Astrocyte (in vitro differentiated cells and primary cell): ENCODE measurements around the gene TMIE. TPM values are rescaled to one million over a fixed set of nuclear protein-coding genes. Genes with fewer than 3 reads are reported as not detected.

ENCODE experiments used
- DNase-seq: peaks from one replicate; pipeline ENCODE4 v3.0.0-alpha.2; 2010; ENCODE audit warnings: low read depth
- FAIRE-seq: peaks from 2 replicates; lab custom pipeline; 2011; peaks lifted over from hg19 to GRCh38; lab: Jason Lieb, UNC
- H2AFZ ChIP-seq: 2 replicates; pipeline ENCODE4 v1.6.0; 2012; ENCODE audit warnings: low read depth, low read length, inconsistent platforms
- H3K27ac ChIP-seq: 2 replicates; pipeline ENCODE4 v1.5.1; 2011; ENCODE audit warnings: low read depth, low read length, inconsistent platforms
- H3K27me3 ChIP-seq: 2 replicates; pipeline ENCODE4 v1.6.0; 2011; ENCODE audit warnings: low read length, inconsistent platforms; ENCODE audit not compliant: insufficient read depth
- H3K36me3 ChIP-seq: 2 replicates; pipeline ENCODE4 v1.5.1; 2011; ENCODE audit warnings: low read length, inconsistent platforms; ENCODE audit not compliant: insufficient read depth
- H3K4me1 ChIP-seq: 2 replicates; pipeline ENCODE4 v1.5.1; 2011; ENCODE audit warnings: low read length, inconsistent platforms; ENCODE audit not compliant: insufficient read depth
- H3K4me2 ChIP-seq: 2 replicates; pipeline ENCODE4 v1.6.0; 2012; ENCODE audit warnings: low read length, inconsistent platforms
- H3K4me3 ChIP-seq: 2 replicates; pipeline ENCODE4 v1.5.1; 2011; ENCODE audit warnings: low read depth, mild to moderate bottlenecking, low read length, inconsistent platforms; ENCODE audit not compliant: insufficient read depth
- H3K79me2 ChIP-seq: 2 replicates; pipeline ENCODE4 v1.6.0; 2012; ENCODE audit warnings: mild to moderate bottlenecking, low read length, inconsistent platforms; ENCODE audit not compliant: insufficient read depth
- H3K9ac ChIP-seq: 2 replicates; pipeline ENCODE4 v1.6.0; 2012; ENCODE audit warnings: mild to moderate bottlenecking, low read length, inconsistent platforms
- H3K9me3 ChIP-seq: 2 replicates; pipeline ENCODE4 v1.5.1; 2012; ENCODE audit warnings: low read depth, mild to moderate bottlenecking, low read length, inconsistent platforms; ENCODE audit not compliant: insufficient read depth
- H4K20me1 ChIP-seq: 2 replicates; pipeline ENCODE4 v1.6.0; 2012; ENCODE audit warnings: low read length, inconsistent platforms; ENCODE audit not compliant: insufficient read depth
- H3K27ac Mint-ChIP-seq: one replicate; pipeline ENCODE4 v1.8.0; 2021; ENCODE audit warnings: mild to moderate bottlenecking, mixed read lengths; ENCODE audit not compliant: unreplicated experiment
- H3K27me3 Mint-ChIP-seq: one replicate; pipeline ENCODE4 v1.8.0; 2021; ENCODE audit warnings: low read depth, mixed read lengths; ENCODE audit not compliant: unreplicated experiment
- H3K36me3 Mint-ChIP-seq: one replicate; pipeline ENCODE4 v1.8.0; 2021; ENCODE audit warnings: low read depth, mixed read lengths; ENCODE audit not compliant: unreplicated experiment
- H3K4me1 Mint-ChIP-seq: one replicate; pipeline ENCODE4 v1.8.0; 2021; ENCODE audit warnings: low read depth, mixed read lengths; ENCODE audit not compliant: unreplicated experiment
- H3K4me3 Mint-ChIP-seq: one replicate; pipeline ENCODE4 v1.8.0; 2021; ENCODE audit warnings: mild to moderate bottlenecking, moderate library complexity, mixed read lengths; ENCODE audit not compliant: unreplicated experiment
- H3K9me3 Mint-ChIP-seq: one replicate; pipeline ENCODE4 v1.8.0; 2021; ENCODE audit warnings: mild to moderate bottlenecking, mixed read lengths; ENCODE audit not compliant: unreplicated experiment
- EZH2 ChIP-seq: IDR thresholded peaks from 2 replicates; pipeline ENCODE4 v1.6.1; 2012; ENCODE audit warnings: mild to moderate bottlenecking, low read length, inconsistent platforms; ENCODE audit not compliant: insufficient read depth
- total RNA-seq: library from RNA; stranded (reverse); gene quantifications from 2 replicates; pipeline ENCODE4 v1.2.1, GENCODE V29; 2021
- TF ChIP-seq, protein P1 (sequence below): IDR thresholded peaks from 2 replicates; pipeline ENCODE4 v1.5.1; 2011; ENCODE audit warnings: low read depth, mild to moderate bottlenecking, inconsistent platforms, low read length, moderate library complexity; ENCODE audit not compliant: insufficient read depth

Gene TMIE
- total RNA-seq, 1 donor from 2014 or later, result 0.34 TPM

DNA sequence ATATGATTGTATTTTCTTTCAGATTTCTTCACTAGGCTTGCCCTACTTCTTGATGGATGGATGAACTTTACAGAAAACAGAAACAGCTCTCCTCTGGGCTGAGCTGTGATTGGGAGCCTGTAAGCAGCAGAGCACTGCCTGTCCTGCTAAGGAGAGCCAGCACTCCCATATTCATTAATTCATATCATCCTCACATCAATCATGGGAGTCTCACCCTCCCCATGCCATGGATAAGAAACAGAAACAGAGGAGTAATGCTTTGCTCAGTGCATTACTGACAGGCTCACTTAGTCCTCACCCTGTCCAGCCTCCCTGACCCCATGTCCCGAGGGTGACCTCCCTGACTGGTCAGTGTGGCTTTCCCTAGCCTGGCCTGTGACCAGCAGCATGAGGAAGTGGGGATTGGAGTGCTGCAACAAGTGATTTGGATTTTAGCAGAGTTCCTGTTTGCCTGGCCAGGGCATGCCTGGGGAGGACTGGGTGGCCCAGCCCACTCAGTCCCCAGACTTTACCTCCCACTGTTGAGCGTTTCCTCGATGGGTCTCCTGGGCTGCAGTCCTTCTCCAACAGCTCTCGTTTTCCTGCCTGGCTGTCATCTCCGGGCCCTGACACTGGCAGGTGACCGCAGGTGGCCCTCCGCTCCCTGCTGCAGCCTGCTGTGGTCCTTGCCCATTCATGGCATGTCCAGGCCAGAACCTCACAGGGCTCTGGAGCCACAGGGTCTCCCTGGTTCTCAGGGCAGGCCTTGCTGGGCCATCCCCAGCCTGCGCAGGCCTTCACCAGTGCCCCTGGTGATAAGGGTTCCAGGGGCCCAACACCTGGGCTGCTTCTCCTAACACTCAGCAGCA, 1.3 kb upstream of the TMIE start:
- no peak overlapping the region for H3K4me3 Mint-ChIP-seq
- Histone ChIP-seq H3K27ac (no peak overlapping the region), H2AFZ (no peak overlapping the region), H3K36me3 (no peaks in the 10 kb centered on the region), H3K4me2 (no peak overlapping the region), H3K27me3 (peaks cover 18% of the 10 kb centered on the region), H3K9ac (no peak overlapping the region), H3K4me1 (no peaks in the 10 kb centered on the region), H3K9me3 (no peaks in the 10 kb centered on the region), H3K79me2 (no peaks in the 10 kb centered on the region), H4K20me1 (no peaks in the 10 kb centered on the region), H3K4me3 (no peak overlapping the region)
- TF ChIP-seq EZH2, result no peak
- TF ChIP-seq, protein P1, sequence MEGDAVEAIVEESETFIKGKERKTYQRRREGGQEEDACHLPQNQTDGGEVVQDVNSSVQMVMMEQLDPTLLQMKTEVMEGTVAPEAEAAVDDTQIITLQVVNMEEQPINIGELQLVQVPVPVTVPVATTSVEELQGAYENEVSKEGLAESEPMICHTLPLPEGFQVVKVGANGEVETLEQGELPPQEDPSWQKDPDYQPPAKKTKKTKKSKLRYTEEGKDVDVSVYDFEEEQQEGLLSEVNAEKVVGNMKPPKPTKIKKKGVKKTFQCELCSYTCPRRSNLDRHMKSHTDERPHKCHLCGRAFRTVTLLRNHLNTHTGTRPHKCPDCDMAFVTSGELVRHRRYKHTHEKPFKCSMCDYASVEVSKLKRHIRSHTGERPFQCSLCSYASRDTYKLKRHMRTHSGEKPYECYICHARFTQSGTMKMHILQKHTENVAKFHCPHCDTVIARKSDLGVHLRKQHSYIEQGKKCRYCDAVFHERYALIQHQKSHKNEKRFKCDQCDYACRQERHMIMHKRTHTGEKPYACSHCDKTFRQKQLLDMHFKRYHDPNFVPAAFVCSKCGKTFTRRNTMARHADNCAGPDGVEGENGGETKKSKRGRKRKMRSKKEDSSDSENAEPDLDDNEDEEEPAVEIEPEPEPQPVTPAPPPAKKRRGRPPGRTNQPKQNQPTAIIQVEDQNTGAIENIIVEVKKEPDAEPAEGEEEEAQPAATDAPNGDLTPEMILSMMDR, result no peak
- no peak for FAIRE-seq
- DNase-seq, result no peak
- peaks cover 30% of the 10 kb centered on the region for H3K27me3 Mint-ChIP-seq
- no peaks in the 10 kb centered on the region for H3K36me3 Mint-ChIP-seq
- peaks cover 6% of the 10 kb centered on the region for H3K4me1 Mint-ChIP-seq
- no peaks in the 10 kb centered on the region for H3K9me3 Mint-ChIP-seq
- no peak overlapping the region for H3K27ac Mint-ChIP-seq

- Mint-ChIP-seq H3K27ac (no peak overlapping the region), H3K27me3 (peaks cover 30% of the 10 kb centered on the region), H3K4me3 (no peak overlapping the region), H3K4me1 (peaks cover 11% of the 10 kb centered on the region), H3K36me3 (no peaks in the 10 kb centered on the region), H3K9me3 (peaks cover 1% of the 10 kb centered on the region)
- Histone ChIP-seq H3K36me3 (no peaks in the 10 kb centered on the region), H3K27me3 (peaks cover 18% of the 10 kb centered on the region), H3K9me3 (no peaks in the 10 kb centered on the region), H3K4me2 (no peak overlapping the region), H3K4me1 (no peaks in the 10 kb centered on the region), H2AFZ (no peak overlapping the region), H3K9ac (no peak overlapping the region), H4K20me1 (no peaks in the 10 kb centered on the region), H3K79me2 (no peaks in the 10 kb centered on the region), H3K4me3 (no peak overlapping the region), H3K27ac (no peak overlapping the region)
- FAIRE-seq (no peak), DNase-seq (no peak)
- TF ChIP-seq EZH2, result no peak
- TF ChIP-seq, protein P1, result no peak
These were observed 420 bp upstream of the TMIE start for GRCh38 chr3:46700772-46701171.
